ENCODE results near the gene OR10AG1.

DNA sequence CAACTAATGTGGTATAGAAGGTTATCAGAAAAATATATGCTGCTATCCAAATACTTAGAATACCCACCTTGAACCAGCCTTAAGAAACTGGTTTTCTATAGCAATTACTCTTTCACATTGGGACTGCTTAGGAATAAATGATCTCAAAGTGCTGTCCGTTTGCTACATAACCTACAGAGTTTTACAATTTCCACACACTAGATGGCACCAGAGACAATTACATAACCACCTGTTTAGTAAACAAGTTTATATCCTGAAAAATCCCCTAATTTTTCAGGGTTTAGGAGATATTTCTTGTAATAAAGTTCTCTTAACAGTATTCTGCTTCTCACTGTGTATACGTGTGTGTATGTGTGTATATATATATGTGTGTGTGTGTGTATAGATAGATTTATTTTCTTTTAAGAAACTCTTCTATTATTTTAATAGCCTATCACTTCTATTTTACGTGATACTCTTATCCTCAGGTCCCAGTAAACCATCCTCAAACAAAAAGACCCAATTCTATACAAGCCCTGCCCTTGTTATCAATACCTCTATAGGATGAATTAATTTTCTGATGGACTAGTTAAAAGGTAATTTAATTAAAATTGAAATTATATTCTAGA is 26.9 kb downstream of the OR10AG1 start:
- TF ChIP-seq CTCF (IDR thresholded peaks at IDR 0.05) (peak in 2 of 3 experiments; percentile 28 to 37), POLR2A (IDR thresholded peaks at IDR 0.05) (no peak)
